ENCODE results near the gene PON3.
A peak's percentile ranks its signal among the peaks of the same experiment; 100 is the strongest.

The PON3 gene

DNA sequence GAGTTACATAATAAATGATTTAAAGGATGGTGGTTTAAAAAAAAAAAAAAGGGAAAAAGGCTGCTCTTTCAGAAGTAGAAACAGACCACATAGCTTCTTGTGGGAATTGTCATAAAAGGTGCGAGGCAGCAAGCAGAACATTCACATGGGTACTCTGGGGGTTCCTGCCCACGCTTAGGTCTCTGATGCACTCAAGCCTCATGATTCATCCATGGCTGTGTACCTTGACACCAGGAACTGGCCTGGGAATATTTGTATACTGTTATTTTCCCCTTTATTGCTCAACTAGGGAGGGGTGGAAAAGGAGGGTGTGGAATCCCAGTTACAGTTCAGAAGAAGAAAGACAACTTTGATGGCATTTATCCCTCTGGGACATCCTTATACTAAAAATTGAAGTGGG, 34.7 kb upstream of the PON3 start:
- Histone ChIP-seq H3K27me3 (ENCODE audit: control insufficient read depth, insufficient read depth, low read length) (no peaks in the 10 kb centered on the region), H3K9ac (ENCODE audit: low read depth, low read length) (peak overlapping the region; percentile 11), H3K9me3 (replicated peaks; ENCODE audit: low read length) (no peaks in the 10 kb centered on the region), H3K4me1 (ENCODE audit: control insufficient read depth, insufficient read depth, low read length) (peaks cover 16% of the 10 kb centered on the region), H3K4me3 (ENCODE audit: low read length) (no peak overlapping the region), H3K4me2 (ENCODE audit: low read length) (no peak overlapping the region), H3K36me3 (ENCODE audit: insufficient read depth, low read length) (no peaks in the 10 kb centered on the region)

DNA sequence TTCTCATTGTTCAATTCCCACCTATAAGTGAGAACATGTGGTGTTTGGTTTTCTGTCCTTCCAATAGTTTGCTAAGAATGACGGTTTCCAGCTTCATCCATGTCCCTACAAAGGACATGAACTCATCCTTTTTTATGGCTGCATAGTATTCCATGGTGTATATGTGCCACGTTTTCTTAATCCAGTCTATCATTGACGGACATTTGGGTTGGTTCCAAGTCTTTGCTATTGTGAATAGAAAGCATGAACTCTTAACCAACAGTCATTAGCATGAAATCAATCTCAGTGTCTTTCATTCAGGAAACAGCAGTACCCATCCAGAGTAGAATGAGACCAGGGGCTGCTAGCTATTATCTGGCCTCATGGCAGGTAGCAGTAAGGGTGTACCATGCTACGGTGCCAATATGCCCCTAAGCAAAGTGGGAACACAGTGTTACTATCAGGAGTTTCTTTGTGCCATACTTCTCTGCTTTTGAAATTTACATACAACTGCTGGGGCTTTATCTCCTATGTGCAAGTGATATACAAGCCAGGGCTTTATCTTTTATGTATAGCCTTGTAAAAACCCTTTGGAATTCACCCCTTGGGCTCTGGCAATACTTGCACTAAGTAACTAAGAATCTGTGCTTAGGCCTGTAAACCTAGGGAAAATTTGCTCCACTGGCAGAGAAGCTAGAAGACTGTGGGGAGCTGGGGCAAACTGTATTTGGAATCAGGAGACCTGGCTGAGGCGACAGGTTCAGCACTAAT, 33.2 kb upstream of the PON3 start:
- H3K27me3 ChIP-seq (ENCODE audit: control insufficient read depth, insufficient read depth, low read length): no peaks in the 10 kb centered on the region
- no peaks in the 10 kb centered on the region for H3K36me3 ChIP-seq (ENCODE audit: insufficient read depth, low read length)
- H3K9ac ChIP-seq (ENCODE audit: low read depth, low read length): no peak overlapping the region
- H3K9me3 ChIP-seq (replicated peaks; ENCODE audit: low read length): no peaks in the 10 kb centered on the region
- no peak overlapping the region for H3K4me3 ChIP-seq (ENCODE audit: low read length)
- H3K4me2 ChIP-seq (ENCODE audit: low read length): no peak overlapping the region
- peaks cover 7% of the 10 kb centered on the region for H3K4me1 ChIP-seq (ENCODE audit: control insufficient read depth, insufficient read depth, low read length)

DNA sequence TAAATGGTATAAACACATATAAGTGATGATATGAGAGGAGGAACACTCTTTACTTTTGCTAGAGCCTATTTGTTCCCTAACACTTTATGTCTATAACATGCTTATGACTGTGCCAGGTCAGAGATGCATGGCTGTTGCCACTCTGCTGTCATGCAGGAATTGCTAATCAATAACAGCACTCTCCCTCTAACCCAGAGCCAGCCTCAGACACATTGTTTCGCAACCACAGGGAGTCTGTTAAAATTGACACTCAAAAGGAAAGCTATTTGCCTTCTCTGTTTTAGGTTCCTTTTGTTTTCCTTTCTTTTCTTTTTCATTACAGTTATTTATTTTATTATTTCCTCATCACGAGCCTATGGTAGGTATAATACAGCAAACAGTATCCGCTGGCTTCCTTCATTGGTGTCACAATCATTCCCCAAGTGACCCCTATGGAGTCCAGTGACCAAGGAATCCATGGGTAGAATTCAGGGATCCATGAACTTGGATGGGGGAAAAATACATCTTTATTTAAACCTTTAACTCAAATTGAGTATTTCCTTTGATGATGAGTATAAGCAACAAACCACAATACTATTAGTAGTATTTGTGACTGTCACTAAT, 31.8 kb upstream of the PON3 start:
- no peaks in the 10 kb centered on the region for H3K27me3 ChIP-seq (ENCODE audit: control insufficient read depth, insufficient read depth, low read length)
- H3K4me3 ChIP-seq (ENCODE audit: low read length): no peak overlapping the region
- H3K4me2 ChIP-seq (ENCODE audit: low read length): no peak overlapping the region
- no peak overlapping the region for H3K9ac ChIP-seq (ENCODE audit: low read depth, low read length)
- no peaks in the 10 kb centered on the region for H3K9me3 ChIP-seq (replicated peaks; ENCODE audit: low read length)
- peaks cover 8% of the 10 kb centered on the region for H3K36me3 ChIP-seq (ENCODE audit: insufficient read depth, low read length)
- H3K4me1 ChIP-seq (ENCODE audit: control insufficient read depth, insufficient read depth, low read length): no peaks in the 10 kb centered on the region

- no peaks in the 10 kb centered on the region for H3K9me3 ChIP-seq (replicated peaks; ENCODE audit: low read length)
- H3K4me1 ChIP-seq (ENCODE audit: control insufficient read depth, insufficient read depth, low read length): no peaks in the 10 kb centered on the region
- H3K4me2 ChIP-seq (ENCODE audit: low read length): no peak overlapping the region
- no peak overlapping the region for H3K9ac ChIP-seq (ENCODE audit: low read depth, low read length)
- H3K27me3 ChIP-seq (ENCODE audit: control insufficient read depth, insufficient read depth, low read length): no peaks in the 10 kb centered on the region
- H3K4me3 ChIP-seq (ENCODE audit: low read length): no peak overlapping the region
- H3K36me3 ChIP-seq (ENCODE audit: insufficient read depth, low read length): peaks cover 8% of the 10 kb centered on the region
Measured at GRCh38 chr7:95427166-95427565, 31.0 kb upstream of the PON3 start.

- peaks cover 15% of the 10 kb centered on the region for H3K36me3 ChIP-seq (ENCODE audit: insufficient read depth, low read length)
- H3K4me3 ChIP-seq (ENCODE audit: low read length): no peak overlapping the region
Measured at GRCh38 chr7:95425694-95426093, 29.5 kb upstream of the PON3 start.

GRCh38 chr7:95424716-95425115, 28.5 kb upstream of the PON3 start:
- H3K27me3 ChIP-seq (ENCODE audit: control insufficient read depth, insufficient read depth, low read length): no peaks in the 10 kb centered on the region
- peaks cover 23% of the 10 kb centered on the region for H3K36me3 ChIP-seq (ENCODE audit: insufficient read depth, low read length)
- H3K4me1 ChIP-seq (ENCODE audit: control insufficient read depth, insufficient read depth, low read length): no peaks in the 10 kb centered on the region
- H3K9me3 ChIP-seq (replicated peaks; ENCODE audit: low read length): no peaks in the 10 kb centered on the region
- H3K4me3 ChIP-seq (ENCODE audit: low read length): no peak overlapping the region
- no peak overlapping the region for H3K4me2 ChIP-seq (ENCODE audit: low read length)
- H3K9ac ChIP-seq (ENCODE audit: low read depth, low read length): no peak overlapping the region

More at GRCh38 chr7:95425694-95426093, 29.5 kb upstream of the PON3 start:
- no peaks in the 10 kb centered on the region for H3K27me3 ChIP-seq (ENCODE audit: control insufficient read depth, insufficient read depth, low read length)
- no peak overlapping the region for H3K4me2 ChIP-seq (ENCODE audit: low read length)
- H3K9ac ChIP-seq (ENCODE audit: low read depth, low read length): no peak overlapping the region
- H3K9me3 ChIP-seq (replicated peaks; ENCODE audit: low read length): no peaks in the 10 kb centered on the region
- H3K4me1 ChIP-seq (ENCODE audit: control insufficient read depth, insufficient read depth, low read length): no peaks in the 10 kb centered on the region

DNA sequence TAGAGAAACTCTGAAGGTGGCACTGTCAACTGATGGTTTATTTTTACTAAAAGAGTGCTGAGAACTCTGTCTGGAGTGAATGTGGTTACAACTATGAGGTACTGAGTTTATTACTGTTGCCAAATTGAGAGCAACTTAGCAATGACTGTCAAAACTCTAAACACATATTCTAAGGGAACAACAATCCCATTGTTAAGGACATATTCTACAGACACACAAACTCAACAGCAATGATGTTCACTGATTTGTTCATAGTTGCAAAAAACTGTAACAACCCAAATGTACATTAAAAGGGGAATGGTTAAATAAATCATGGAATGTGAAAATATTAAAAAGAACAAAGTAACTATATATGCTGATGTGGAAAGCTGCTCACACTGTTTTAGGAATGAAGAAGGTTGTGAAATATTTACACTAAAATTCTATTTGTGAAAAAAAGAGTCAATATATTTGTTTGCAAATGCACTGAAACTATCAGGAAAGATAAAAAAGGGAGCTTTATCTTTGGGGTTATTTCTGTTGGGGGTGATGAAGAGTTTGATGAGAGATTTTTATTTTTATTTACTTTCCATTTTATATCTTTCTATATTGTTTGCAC, 25.8 kb upstream of the PON3 start:
- Histone ChIP-seq H3K9me3 (replicated peaks; ENCODE audit: low read length) (no peaks in the 10 kb centered on the region), H3K4me2 (ENCODE audit: low read length) (no peak overlapping the region), H3K36me3 (ENCODE audit: insufficient read depth, low read length) (peaks cover 25% of the 10 kb centered on the region), H3K27me3 (ENCODE audit: control insufficient read depth, insufficient read depth, low read length) (no peaks in the 10 kb centered on the region), H3K4me3 (ENCODE audit: low read length) (no peak overlapping the region), H3K4me1 (ENCODE audit: control insufficient read depth, insufficient read depth, low read length) (no peaks in the 10 kb centered on the region), H3K9ac (ENCODE audit: low read depth, low read length) (no peak overlapping the region)

GRCh38 chr7:95421000-95421846, 25.0 kb upstream of the PON3 start:
- Histone ChIP-seq H3K9ac (ENCODE audit: low read depth, low read length) (no peak overlapping the region), H3K36me3 (ENCODE audit: insufficient read depth, low read length) (peaks cover 25% of the 10 kb centered on the region), H3K4me1 (ENCODE audit: control insufficient read depth, insufficient read depth, low read length) (no peaks in the 10 kb centered on the region), H3K4me2 (ENCODE audit: low read length) (no peak overlapping the region), H3K9me3 (replicated peaks; ENCODE audit: low read length) (no peaks in the 10 kb centered on the region), H3K27me3 (ENCODE audit: control insufficient read depth, insufficient read depth, low read length) (no peaks in the 10 kb centered on the region), H3K4me3 (ENCODE audit: low read length) (no peak overlapping the region)

- Histone ChIP-seq H3K4me1 (ENCODE audit: control insufficient read depth, insufficient read depth, low read length) (no peaks in the 10 kb centered on the region), H3K36me3 (ENCODE audit: insufficient read depth, low read length) (peaks cover 59% of the 10 kb centered on the region), H3K27me3 (ENCODE audit: control insufficient read depth, insufficient read depth, low read length) (no peaks in the 10 kb centered on the region), H3K4me3 (ENCODE audit: low read length) (no peak overlapping the region), H3K4me2 (ENCODE audit: low read length) (no peak overlapping the region), H3K9ac (ENCODE audit: low read depth, low read length) (no peak overlapping the region), H3K9me3 (replicated peaks; ENCODE audit: low read length) (no peaks in the 10 kb centered on the region)
Measured at GRCh38 chr7:95412075-95412474, 15.9 kb upstream of the PON3 start.

GRCh38 chr7:95411666-95412065, 15.5 kb upstream of the PON3 start:
- no peaks in the 10 kb centered on the region for H3K27me3 ChIP-seq (ENCODE audit: control insufficient read depth, insufficient read depth, low read length)
- no peak overlapping the region for H3K4me2 ChIP-seq (ENCODE audit: low read length)
- no peaks in the 10 kb centered on the region for H3K4me1 ChIP-seq (ENCODE audit: control insufficient read depth, insufficient read depth, low read length)
- peaks cover 63% of the 10 kb centered on the region for H3K36me3 ChIP-seq (ENCODE audit: insufficient read depth, low read length)
- H3K9ac ChIP-seq (ENCODE audit: low read depth, low read length): no peak overlapping the region
- H3K9me3 ChIP-seq (replicated peaks; ENCODE audit: low read length): no peaks in the 10 kb centered on the region
- no peak overlapping the region for H3K4me3 ChIP-seq (ENCODE audit: low read length)

- Histone ChIP-seq H3K9me3 (replicated peaks; ENCODE audit: low read length) (no peaks in the 10 kb centered on the region), H3K4me1 (ENCODE audit: control insufficient read depth, insufficient read depth, low read length) (no peaks in the 10 kb centered on the region), H3K4me2 (ENCODE audit: low read length) (no peak overlapping the region), H3K36me3 (ENCODE audit: insufficient read depth, low read length) (peaks cover 69% of the 10 kb centered on the region), H3K4me3 (ENCODE audit: low read length) (no peak overlapping the region), H3K27me3 (ENCODE audit: control insufficient read depth, insufficient read depth, low read length) (no peaks in the 10 kb centered on the region), H3K9ac (ENCODE audit: low read depth, low read length) (no peak overlapping the region)
Measured at GRCh38 chr7:95411036-95411435, 14.9 kb upstream of the PON3 start.

Measured in skeletal muscle satellite cell (primary cell).